Gastrocnemius medialis (tissue), 4 donors: ENCODE data around the gene SPAG6. TPM values are rescaled to one million over a fixed set of nuclear protein-coding genes. Genes with fewer than 3 reads are reported as not detected.

Experiments used
- ATAC-seq, 2 donors: fragments of 150-250 bp; one replicate each; pipeline ENCODE4 v1.9.1; 2016
- DNase-seq, 2 donors: peaks; one replicate each; pipeline ENCODE4 v3.0.0-alpha.2; 2019
- H3K27ac ChIP-seq, 4 donors: fragments of 200-600 bp; sonication (generic); 1 replicate in 1 of 4; 2 replicates in 3 of 4; pipeline ENCODE4 v1.5.1; 2016 to 2018; ENCODE audit warnings: mild to moderate bottlenecking in 2 of 4, moderate library complexity in 1 of 4
- H3K27me3 ChIP-seq, 3 donors: fragments of 200-600 bp; sonication (generic) in 2 of 3; 1 replicate in 1 of 3; 2 replicates in 2 of 3; pipeline versions ENCODE4 v1.5.1 to v1.6.0; 2016 to 2019; ENCODE audit warnings: mild to moderate bottlenecking in 1 of 3, moderate library complexity in 1 of 3
- H3K36me3 ChIP-seq, 2 donors: fragments of 200-600 bp; sonication (generic) in 1 of 2; one replicate each; pipeline ENCODE4 v1.5.1; 2017 to 2018
- H3K4me1 ChIP-seq, 2 donors: fragments of 200-600 bp; sonication (generic) in 1 of 2; one replicate each; pipeline ENCODE4 v1.5.1; 2016 to 2017; ENCODE audit warnings: mild to moderate bottlenecking in 2 of 2
- H3K4me3 ChIP-seq, 4 donors: fragments of 200-600 bp; sonication (generic) in 3 of 4; 1 replicate in 1 of 4; 2 replicates in 3 of 4; pipeline ENCODE4 v1.5.1; 2016 to 2019; ENCODE audit warnings: mild to moderate bottlenecking in 2 of 4
- H3K9me3 ChIP-seq, 3 donors: fragments of 200-600 bp; sonication (generic) in 2 of 3; 1 replicate in 1 of 3; 2 replicates in 2 of 3; pipeline ENCODE4 v1.5.1; 2016 to 2019
- CTCF ChIP-seq, 5 experiments: fragments of 450-650 bp in 3 of 5; fragments of 200-600 bp in 2 of 5; sonication (generic) in 2 of 5; IDR thresholded peaks in 4 of 5; conservative IDR thresholded peaks in 1 of 5; 1 replicate in 4 of 5; 2 replicates in 1 of 5; pipeline ENCODE4 v1.5.1; 2016 to 2019; ENCODE audit warnings: antibody characterized with exemption in 5 of 5, mild to moderate bottlenecking in 3 of 5, moderate library complexity in 3 of 5
- POLR2A ChIP-seq, 2 donors: fragments of 450-650 bp; IDR thresholded peaks; one replicate each; pipeline ENCODE4 v1.6.1; 2017; ENCODE audit warnings: antibody characterized with exemption in 2 of 2, mild to moderate bottlenecking in 2 of 2, moderate library complexity in 2 of 2
- in situ Hi-C, 4 donors: fragments of 200-750 bp; cut with MboI; loops; one replicate each; pipeline versions ENCODE4 v1.15.0 to v1.8.0; 2017; ENCODE audit warnings: low sequenced_read_pairs in 4 of 4
- intact Hi-C: fragments of 100-400 bp; cut with DNase I; formaldehyde crosslinking; loops from one replicate; pipeline ENCODE4 v1.15.1; 2023; ENCODE audit warnings: low total_unique reads
- total RNA-seq, 4 donors: library from RNA; depleted of rRNA; stranded (reverse); fragments of >200 nt; gene quantifications; one replicate each; pipeline versions ENCODE4 v1.1.0 to v1.2.3, GENCODE V29; 2016

Gene SPAG6
- total RNA-seq, 4 donors from 2014 or later: 0.12 TPM; not detected in 3

- no peaks in the 10 kb centered on the region for H3K27me3 ChIP-seq
- in situ Hi-C loops (loop anchor here in 1 of 4 donors (25.0 kb wide), 1 partner anchor 207 kb away; no protein-coding TSS in a partner anchor), intact Hi-C loops (no loop called here)
- no peaks in the 10 kb centered on the region for H3K36me3 ChIP-seq
- no peaks in the 10 kb centered on the region for H3K4me1 ChIP-seq
- H3K27ac ChIP-seq: no peak overlapping the region
- ATAC-seq (no peak), DNase-seq (no peak)
- H3K9me3 ChIP-seq: no peaks in the 10 kb centered on the region
- no peak for TF ChIP-seq CTCF (IDR thresholded peaks at IDR 0.05 in 4 of 5, conservative IDR thresholded peaks at IDR 0.05 in 1 of 5)
- no peak for TF ChIP-seq POLR2A (IDR thresholded peaks at IDR 0.05)
- H3K4me3 ChIP-seq: no peak overlapping the region
Measured at GRCh38 chr10:22444219-22444788, 99.0 kb downstream of the SPAG6 start.

- H3K4me3 ChIP-seq: no peak overlapping the region
- no peak for ATAC-seq
- intact Hi-C loops (no loop called here), in situ Hi-C loops (loop anchor here in 1 of 4 donors (25.0 kb wide), 1 partner anchor 208 kb away; no protein-coding TSS in a partner anchor)
- no peak overlapping the region for H3K27ac ChIP-seq
- no peak for DNase-seq
- no peaks in the 10 kb centered on the region for H3K27me3 ChIP-seq
- H3K36me3 ChIP-seq: no peaks in the 10 kb centered on the region
- TF ChIP-seq POLR2A (IDR thresholded peaks at IDR 0.05): no peak
- no peak for TF ChIP-seq CTCF (IDR thresholded peaks at IDR 0.05 in 4 of 5, conservative IDR thresholded peaks at IDR 0.05 in 1 of 5)
- no peaks in the 10 kb centered on the region for H3K4me1 ChIP-seq
- no peaks in the 10 kb centered on the region for H3K9me3 ChIP-seq
Measured at GRCh38 chr10:22445495-22445894, 100.2 kb downstream of the SPAG6 start.

- ATAC-seq: no peak
- Histone ChIP-seq H3K36me3 (no peaks in the 10 kb centered on the region), H3K27ac (no peak overlapping the region), H3K9me3 (no peaks in the 10 kb centered on the region), H3K27me3 (no peaks in the 10 kb centered on the region), H3K4me1 (no peaks in the 10 kb centered on the region), H3K4me3 (no peak overlapping the region)
- in situ Hi-C loops: loop anchor here in 1 of 4 donors (25.0 kb wide), 1 partner anchor 210 kb away; no protein-coding TSS in a partner anchor
- intact Hi-C loops: no loop called here
- no peak for TF ChIP-seq POLR2A (IDR thresholded peaks at IDR 0.05)
- TF ChIP-seq CTCF (IDR thresholded peaks at IDR 0.05 in 4 of 5, conservative IDR thresholded peaks at IDR 0.05 in 1 of 5): no peak
- DNase-seq: no peak
Measured at GRCh38 chr10:22447068-22447467, 101.8 kb downstream of the SPAG6 start.

GRCh38 chr10:22451346-22451745 lies 106.0 kb downstream of the SPAG6 start:
- in situ Hi-C loops (no loop called here), intact Hi-C loops (no loop called here)
- DNase-seq (no peak), ATAC-seq (no peak)
- Histone ChIP-seq H3K27ac (no peak overlapping the region), H3K36me3 (no peaks in the 10 kb centered on the region), H3K4me3 (no peak overlapping the region), H3K27me3 (no peaks in the 10 kb centered on the region), H3K4me1 (peaks cover 0 to 5% of the 10 kb centered on the region in 2 donors), H3K9me3 (no peaks in the 10 kb centered on the region)
- TF ChIP-seq CTCF (IDR thresholded peaks at IDR 0.05 in 4 of 5, conservative IDR thresholded peaks at IDR 0.05 in 1 of 5) (no peak), POLR2A (IDR thresholded peaks at IDR 0.05) (no peak)

GRCh38 chr10:22453320-22453719 lies 108.0 kb downstream of the SPAG6 start:
- no peak for TF ChIP-seq POLR2A (IDR thresholded peaks at IDR 0.05)
- TF ChIP-seq CTCF (IDR thresholded peaks at IDR 0.05 in 4 of 5, conservative IDR thresholded peaks at IDR 0.05 in 1 of 5): no peak
- ATAC-seq (no peak), DNase-seq (no peak)
- in situ Hi-C loops: no loop called here
- H3K27ac ChIP-seq: no peak overlapping the region
- no peaks in the 10 kb centered on the region for H3K36me3 ChIP-seq
- no peaks in the 10 kb centered on the region for H3K9me3 ChIP-seq
- intact Hi-C loops: no loop called here
- no peaks in the 10 kb centered on the region for H3K27me3 ChIP-seq
- H3K4me1 ChIP-seq: peaks cover 0 to 5% of the 10 kb centered on the region in 2 donors
- H3K4me3 ChIP-seq: no peak overlapping the region
